WERI-Rb-1 (cell line): ENCODE results near the gene MMP24OS.

Experiments
- DNase-seq: peaks from one replicate; pipeline ENCODE4 v3.0.0-alpha.2; 2020
- H3K27ac ChIP-seq: fragments of 250-450 bp; sonication (Bioruptor Pico); 2 replicates; pipeline ENCODE4 v1.5.1; 2020; ENCODE audit warnings: mild to moderate bottlenecking, moderate library complexity
- H3K27me3 ChIP-seq: fragments of 250-450 bp; sonication (Bioruptor Pico); 2 replicates; pipeline ENCODE4 v1.5.1; 2021; ENCODE audit warnings: mild to moderate bottlenecking, low read depth, moderate library complexity; ENCODE audit not compliant: insufficient read depth, severe bottlenecking
- H3K36me3 ChIP-seq: fragments of 250-450 bp; sonication (Bioruptor Pico); 2 replicates; pipeline ENCODE4 v1.5.1; 2020; ENCODE audit warnings: mild to moderate bottlenecking, moderate library complexity
- H3K4me3 ChIP-seq: 2 replicates; pipeline ENCODE4 v1.5.1; 2011; ENCODE audit warnings: low read depth, mild to moderate bottlenecking, control low read depth, low read length
- H3K9me3 ChIP-seq: fragments of 250-450 bp; sonication (Bioruptor Pico); 2 replicates; pipeline ENCODE4 v1.5.1; 2021; ENCODE audit warnings: mild to moderate bottlenecking, moderate library complexity; ENCODE audit not compliant: severe bottlenecking
- TF ChIP-seq, protein P1 (sequence below): IDR thresholded peaks from 2 replicates; pipeline ENCODE4 v1.5.1; 2011; ENCODE audit warnings: low read depth, mild to moderate bottlenecking, control low read depth, inconsistent platforms, low read length

Gene MMP24OS

GRCh38 chr20:35320396-35321126 is 42.6 kb upstream of the MMP24OS start:
- no peaks in the 10 kb centered on the region; the same call in none of the 2 replicates for H3K36me3 ChIP-seq
- no peak for DNase-seq
- no peak overlapping the region for H3K4me3 ChIP-seq
- no peaks in the 10 kb centered on the region for H3K27me3 ChIP-seq
- no peaks in the 10 kb centered on the region for H3K9me3 ChIP-seq
- H3K27ac ChIP-seq = no peak overlapping the region
- TF ChIP-seq, protein P1, sequence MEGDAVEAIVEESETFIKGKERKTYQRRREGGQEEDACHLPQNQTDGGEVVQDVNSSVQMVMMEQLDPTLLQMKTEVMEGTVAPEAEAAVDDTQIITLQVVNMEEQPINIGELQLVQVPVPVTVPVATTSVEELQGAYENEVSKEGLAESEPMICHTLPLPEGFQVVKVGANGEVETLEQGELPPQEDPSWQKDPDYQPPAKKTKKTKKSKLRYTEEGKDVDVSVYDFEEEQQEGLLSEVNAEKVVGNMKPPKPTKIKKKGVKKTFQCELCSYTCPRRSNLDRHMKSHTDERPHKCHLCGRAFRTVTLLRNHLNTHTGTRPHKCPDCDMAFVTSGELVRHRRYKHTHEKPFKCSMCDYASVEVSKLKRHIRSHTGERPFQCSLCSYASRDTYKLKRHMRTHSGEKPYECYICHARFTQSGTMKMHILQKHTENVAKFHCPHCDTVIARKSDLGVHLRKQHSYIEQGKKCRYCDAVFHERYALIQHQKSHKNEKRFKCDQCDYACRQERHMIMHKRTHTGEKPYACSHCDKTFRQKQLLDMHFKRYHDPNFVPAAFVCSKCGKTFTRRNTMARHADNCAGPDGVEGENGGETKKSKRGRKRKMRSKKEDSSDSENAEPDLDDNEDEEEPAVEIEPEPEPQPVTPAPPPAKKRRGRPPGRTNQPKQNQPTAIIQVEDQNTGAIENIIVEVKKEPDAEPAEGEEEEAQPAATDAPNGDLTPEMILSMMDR = no peak

GRCh38 chr20:35319871-35320197 is 41.9 kb upstream of the MMP24OS start:
- H3K27ac ChIP-seq = no peak overlapping the region
- no peaks in the 10 kb centered on the region for H3K9me3 ChIP-seq
- DNase-seq = no peak
- no peak overlapping the region for H3K4me3 ChIP-seq
- H3K36me3 ChIP-seq = no peaks in the 10 kb centered on the region; the same call in none of the 2 replicates
- TF ChIP-seq, protein P1 = no peak
- no peaks in the 10 kb centered on the region for H3K27me3 ChIP-seq

DNA sequence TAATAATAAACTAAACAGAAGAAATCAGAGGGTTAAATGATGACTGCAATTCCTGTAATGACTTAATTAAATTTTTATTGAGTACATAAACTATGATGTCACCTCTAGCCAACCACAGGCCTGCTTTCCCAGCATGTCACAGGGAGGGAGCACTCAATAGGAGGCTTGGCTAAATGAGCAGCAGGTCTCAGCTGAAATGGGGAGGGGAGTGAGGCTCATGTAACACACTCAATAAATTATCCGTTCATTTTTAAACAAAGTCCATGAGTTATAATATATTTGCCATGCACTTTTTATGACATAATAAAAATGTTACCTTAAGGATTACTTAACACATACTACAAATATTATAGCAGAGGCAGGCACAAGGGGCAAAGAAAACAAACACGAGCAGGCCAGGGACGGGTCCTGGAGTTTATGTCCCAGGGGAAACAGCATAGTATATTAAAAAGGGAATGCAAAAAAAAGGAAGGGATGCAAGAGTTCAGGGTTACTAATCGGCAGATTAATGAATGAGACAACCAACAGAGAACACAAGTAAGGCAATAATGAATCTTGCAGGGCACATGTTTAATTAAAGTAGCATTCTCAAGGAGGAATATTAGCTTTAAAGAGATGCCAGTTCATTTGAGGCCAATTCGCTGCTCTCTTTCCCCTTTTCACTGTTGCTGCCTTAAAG is 41.4 kb upstream of the MMP24OS start:
- no peaks in the 10 kb centered on the region for H3K9me3 ChIP-seq
- no peak for DNase-seq

GRCh38 chr20:35318502-35319157 is 40.7 kb upstream of the MMP24OS start:
- no peak overlapping the region for H3K27ac ChIP-seq
- no peak overlapping the region for H3K4me3 ChIP-seq
- no peaks in the 10 kb centered on the region for H3K9me3 ChIP-seq
- no peak for DNase-seq
- H3K27me3 ChIP-seq = no peaks in the 10 kb centered on the region
- H3K36me3 ChIP-seq = peaks cover 6% of the 10 kb centered on the region
- TF ChIP-seq, protein P1 = no peak

More for the DNA sequence above, 41.4 kb upstream of the MMP24OS start:
- Histone ChIP-seq H3K4me3 (no peak overlapping the region), H3K27me3 (no peaks in the 10 kb centered on the region), H3K27ac (no peak overlapping the region), H3K36me3 (peaks cover 2% of the 10 kb centered on the region)
- TF ChIP-seq, protein P1 = no peak

DNA sequence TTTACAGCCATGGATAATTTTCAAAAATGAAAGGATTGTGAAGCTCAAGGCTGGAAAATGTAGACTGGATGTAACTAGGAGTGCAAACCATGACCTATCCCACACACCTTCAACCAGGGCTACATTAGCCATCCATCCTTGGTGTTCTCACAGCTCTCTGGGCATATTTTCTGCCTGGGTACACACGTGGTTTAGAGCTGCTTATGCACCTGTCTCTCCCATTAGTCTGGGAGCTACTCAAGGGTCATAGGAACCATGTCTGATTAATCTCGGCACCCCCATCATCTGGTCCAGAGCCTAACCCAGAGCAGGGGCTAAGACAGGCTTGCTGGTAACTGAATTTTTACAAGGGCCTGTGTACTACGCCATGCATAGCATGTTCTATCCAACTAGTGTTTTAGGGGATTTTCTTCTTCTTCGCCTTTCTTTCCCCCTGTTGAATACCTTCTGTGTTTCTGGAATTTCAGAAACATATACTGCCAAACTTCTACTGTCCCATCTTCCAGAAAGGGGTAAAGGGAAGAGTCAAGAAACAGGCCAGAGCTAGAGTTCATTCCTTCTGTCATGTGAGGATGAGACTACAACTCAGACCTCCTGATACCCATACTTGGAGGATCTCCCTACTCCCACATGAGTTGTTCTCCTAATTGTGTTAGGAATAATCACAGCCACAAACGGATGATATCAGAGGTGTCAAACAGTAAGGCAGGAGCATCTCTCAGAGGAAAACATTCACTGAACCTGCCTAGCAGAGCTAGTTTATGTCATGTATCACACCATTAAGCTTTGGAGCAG is 39.7 kb upstream of the MMP24OS start:
- DNase-seq = no peak
- Histone ChIP-seq H3K4me3 (no peak overlapping the region), H3K27me3 (no peaks in the 10 kb centered on the region), H3K9me3 (no peaks in the 10 kb centered on the region), H3K36me3 (peaks cover 6% of the 10 kb centered on the region), H3K27ac (no peak overlapping the region)
- TF ChIP-seq, protein P1 = no peak
